IMR-90 (cell line): ENCODE results near the gene WDFY2. TPM values are rescaled to one million over a fixed set of nuclear protein-coding genes. Genes with fewer than 3 reads are reported as not detected.

Experiments
- ATAC-seq: fragments of 200-7000 bp; cut with Tn5 transposase; 2 replicates; pipeline ENCODE4 v1.9.1; 2020; ENCODE audit warnings: low read depth, mild to moderate bottlenecking, moderate library complexity
- BruUV-seq: library from RNA; stranded (reverse); fragments of 400-500 nt; replicated peaks from 2 replicates; lab custom pipeline; 2021; lab: Mats Ljungman, UMichigan
- CTCF ChIA-PET: fragments of 300-600 bp; formaldehyde crosslinking; extraction: SDS; loops from one replicate; lab custom pipeline; 2021; ENCODE audit warnings: antibody characterized with exemption; lab: Yijun Ruan, JAX
- POLR2A ChIA-PET: fragments of 300-600 bp; sonication (Branson Sonifier 250); formaldehyde crosslinking; loops from one replicate; lab custom pipeline; 2022; ENCODE audit warnings: antibody characterized with exemption; ENCODE audit not compliant: unreplicated experiment; lab: Charles Lee
- DNase-seq: peaks from one replicate; pipeline ENCODE4 v3.0.0; 2013
- H2AFZ ChIP-seq: replicated peaks from 2 replicates; pipeline ENCODE3; 2013; ENCODE audit warnings: low read length, mild to moderate bottlenecking; ENCODE audit not compliant: poor library complexity
- H2AK5ac ChIP-seq: 2 replicates; pipeline ENCODE4 v1.6.1; 2013; ENCODE audit warnings: low read depth, low read length, inconsistent platforms
- H2AK9ac ChIP-seq: replicated peaks from 2 replicates; pipeline ENCODE3; 2013; ENCODE audit warnings: mild to moderate bottlenecking, low read depth, low read length, moderate library complexity; ENCODE audit not compliant: poor library complexity
- H2BK120ac ChIP-seq: 2 replicates; pipeline ENCODE4 v1.6.1; 2013; ENCODE audit warnings: low read depth, low read length, inconsistent platforms
- H2BK15ac ChIP-seq: 3 replicates; pipeline ENCODE4 v1.6.1; 2013; ENCODE audit warnings: low read depth, low read length, inconsistent platforms
- H2BK20ac ChIP-seq: 2 replicates; pipeline ENCODE4 v1.6.1; 2013; ENCODE audit warnings: low read depth, mild to moderate bottlenecking, inconsistent platforms, low read length, moderate library complexity
- H2BK5ac ChIP-seq: 2 replicates; pipeline ENCODE4 v1.6.1; 2013; ENCODE audit warnings: mild to moderate bottlenecking, low read depth, low read length, inconsistent platforms; ENCODE audit not compliant: poor library complexity, severe bottlenecking
- H3K14ac ChIP-seq: replicated peaks from 2 replicates; pipeline ENCODE4 v1.6.1; 2013; ENCODE audit warnings: low read depth, low read length, inconsistent platforms
- H3K18ac ChIP-seq: 2 replicates; pipeline ENCODE4 v1.6.1; 2013; ENCODE audit warnings: low read depth, low read length, control low read depth
- H3K23ac ChIP-seq: 2 replicates; pipeline ENCODE4 v1.6.1; 2013; ENCODE audit warnings: low read depth, low read length, inconsistent platforms
- H3K27ac ChIP-seq: 2 replicates; pipeline ENCODE4 v1.5.1; 2013; ENCODE audit warnings: mild to moderate bottlenecking, control low read depth, low read length; ENCODE audit not compliant: insufficient read depth
- H3K27me3 ChIP-seq: 2 replicates; pipeline ENCODE4 v1.6.1; 2013; ENCODE audit warnings: low read length; ENCODE audit not compliant: control insufficient read depth, insufficient read depth
- H3K36me3 ChIP-seq: 2 replicates; pipeline ENCODE4 v1.6.1; 2013; ENCODE audit warnings: low read length, mixed read lengths; ENCODE audit not compliant: control insufficient read depth, insufficient read depth
- H3K4ac ChIP-seq: 2 replicates; pipeline ENCODE4 v1.6.1; 2013; ENCODE audit warnings: low read depth, low read length, inconsistent platforms
- H3K4me1 ChIP-seq: 2 replicates; pipeline ENCODE4 v1.6.1; 2013; ENCODE audit warnings: low read length, mixed read lengths; ENCODE audit not compliant: control insufficient read depth, insufficient read depth
- H3K4me2 ChIP-seq: 2 replicates; pipeline ENCODE4 v1.6.1; 2013; ENCODE audit warnings: low read depth, mild to moderate bottlenecking, control low read depth, low read length, moderate library complexity
- H3K4me3 ChIP-seq: 2 replicates; pipeline ENCODE4 v1.5.1; 2013; ENCODE audit warnings: low read depth, mild to moderate bottlenecking, control low read depth, low read length, moderate library complexity; ENCODE audit not compliant: insufficient read depth
- H3K56ac ChIP-seq: 2 replicates; pipeline ENCODE4 v1.6.1; 2013; ENCODE audit warnings: low read length, inconsistent platforms; ENCODE audit not compliant: insufficient read depth; ENCODE audit errors: extremely low read depth
- H3K79me1 ChIP-seq, 2 experiments: 2 replicates each; pipeline ENCODE4 v1.6.1; 2013; ENCODE audit warnings: low read length in 2 of 2, inconsistent platforms in 1 of 2, low read depth in 1 of 2
- H3K9ac ChIP-seq: 2 replicates; pipeline ENCODE4 v1.6.1; 2013; ENCODE audit warnings: low read depth, low read length, control low read depth
- H3K9me1 ChIP-seq: 2 replicates; pipeline ENCODE4 v1.6.1; 2013; ENCODE audit warnings: low read length, inconsistent platforms; ENCODE audit not compliant: insufficient read depth
- H3K9me3 ChIP-seq: 2 replicates; pipeline ENCODE4 v1.6.1; 2013; ENCODE audit warnings: low read length; ENCODE audit not compliant: control insufficient read depth, insufficient read depth
- H4K20me1 ChIP-seq: 2 replicates; pipeline ENCODE4 v1.6.1; 2013; ENCODE audit warnings: low read length, inconsistent platforms; ENCODE audit not compliant: insufficient read depth
- H4K5ac ChIP-seq: 2 replicates; pipeline ENCODE4 v1.6.1; 2013; ENCODE audit warnings: mild to moderate bottlenecking, low read depth, low read length, control low read depth
- H4K8ac ChIP-seq, 2 experiments: 2 replicates each; pipeline ENCODE4 v1.6.1; 2013; ENCODE audit warnings: low read depth in 2 of 2, low read length in 2 of 2, control low read depth in 1 of 2, inconsistent platforms in 1 of 2
- H4K91ac ChIP-seq: 2 replicates; pipeline ENCODE4 v1.6.1; 2013; ENCODE audit warnings: low read depth, low read length, inconsistent platforms; ENCODE audit not compliant: insufficient read depth
- BHLHE40 ChIP-seq: fragments of 150-350 bp; IDR thresholded peaks from 2 replicates; pipeline ENCODE4 v1.6.1; 2016; ENCODE audit warnings: mild to moderate bottlenecking, low read depth, low read length
- CEBPB ChIP-seq: IDR thresholded peaks from 2 replicates; pipeline ENCODE4 v1.6.1; 2012; ENCODE audit warnings: low read depth, low read length, improper control_type of control experiment
- CHD1 ChIP-seq: IDR thresholded peaks from 2 replicates; pipeline ENCODE4 v1.6.1; 2012; ENCODE audit warnings: low read depth, low read length, improper control_type of control experiment
- CTCF ChIP-seq: conservative IDR thresholded peaks from 2 replicates; pipeline ENCODE4 v1.5.1; 2012; ENCODE audit warnings: mild to moderate bottlenecking, low read depth, low read length, improper control_type of control experiment
- ELK1 ChIP-seq: fragments of 150-350 bp; IDR thresholded peaks from 2 replicates; pipeline ENCODE4 v1.6.1; 2016; ENCODE audit warnings: low read depth, mild to moderate bottlenecking, low read length, moderate library complexity, borderline replicate concordance
- FOS ChIP-seq: fragments of 150-350 bp; IDR thresholded peaks from 2 replicates; pipeline ENCODE4 v1.6.1; 2016; ENCODE audit warnings: low read depth, low read length
- MAZ ChIP-seq: IDR thresholded peaks from 2 replicates; pipeline ENCODE4 v1.6.1; 2012; ENCODE audit warnings: low read depth, mild to moderate bottlenecking, low read length, improper control_type of control experiment, moderate library complexity, borderline replicate concordance
- POLR2A ChIP-seq: IDR thresholded peaks from 2 replicates; pipeline ENCODE4 v1.6.1; 2012; ENCODE audit warnings: mild to moderate bottlenecking, low read depth, low read length
- RAD21 ChIP-seq: IDR thresholded peaks from 2 replicates; pipeline ENCODE4 v1.6.1; 2012; ENCODE audit warnings: low read length, improper control_type of control experiment
- RCOR1 ChIP-seq: IDR thresholded peaks from 2 replicates; pipeline ENCODE4 v1.6.1; 2012; ENCODE audit warnings: mild to moderate bottlenecking, low read length, improper control_type of control experiment; ENCODE audit not compliant: insufficient replicate concordance
- SMC3 ChIP-seq: fragments of 150-350 bp; IDR thresholded peaks from 2 replicates; pipeline ENCODE4 v1.6.1; 2016; ENCODE audit warnings: low read depth, mild to moderate bottlenecking, antibody characterized with exemption, low read length, moderate library complexity
- WGBS, 2 experiments: methylation state at CpG; one replicate each; pipeline versions ENCODE4 v1.1.5 to v1.1.7; 2013; ENCODE audit warnings: missing lambda C conversion rate in 2 of 2; ENCODE audit not compliant: insufficient read length in 1 of 2; ENCODE audit errors: extremely low coverage in 2 of 2; 5-methylcytosine and 5-hydroxymethylcytosine counted together
- dilution Hi-C: fragments of 300-500 bp; cut with HindIII; formaldehyde crosslinking; loops from one replicate; pipeline ENCODE4 v1.14.3; 2018; ENCODE audit warnings: low sequenced_read_pairs; ENCODE audit not compliant: unreplicated experiment
- in situ Hi-C: fragments of 300-500 bp; cut with MboI; formaldehyde crosslinking; loops from 3 replicates; pipeline ENCODE4 v1.14.3; 2019; ENCODE audit warnings: low sequenced_read_pairs, inconsistent platforms, mixed read lengths
- intact Hi-C: fragments of 100-400 bp; cut with micrococcal nuclease; formaldehyde crosslinking; loops from 2 replicates; pipeline ENCODE4 v1.10.0; 2022
- polyA plus RNA-seq, 3 experiments: library from polyadenylated mRNA; depleted of rRNA; stranded (reverse); fragments of >200 nt; gene quantifications; 2 replicates each; pipeline ENCODE4 v1.2.3, GENCODE V29; 2012; ENCODE audit warnings: low replicate concordance in 1 of 3
- total RNA-seq: library from RNA; depleted of rRNA; stranded (reverse); fragments of >200 nt; gene quantifications from 2 replicates; pipeline ENCODE4 v1.2.3, GENCODE V29; 2012
- TF ChIP-seq, protein P1 (sequence below): fragments of 150-350 bp; IDR thresholded peaks from 2 replicates; pipeline ENCODE4 v1.6.1; 2017; ENCODE audit warnings: mild to moderate bottlenecking, antibody characterized with exemption, low read length, low read depth

Gene WDFY2
- total and polyA plus RNA-seq, 2 of the 4 experiments (the other 2 are of a cell fraction), result 4.3 to 5.4 TPM

GRCh38 chr13:51803422-51804294 lies 219.4 kb downstream of the WDFY2 start, which contains the start of gene DHRS12:
Gene DHRS12, minus strand, starts transcription at chr13:51804163. Its CDS starts 4,504 bp downstream, at chr13:51799659.
- intact Hi-C loops, result loop anchor here (1.0 to 10.0 kb wide), 3 partner anchors 218 to 579 kb away; partner anchors contain the start of genes FAM124A and INTS6
- TF ChIP-seq RCOR1 (no peak), MAZ (peak; percentile 78; the same call in 1 of the 2 replicates), ELK1 (no peak), BHLHE40 (no peak; the same call in 1 of the 2 replicates), CHD1 (no peak; the same call in 1 of the 2 replicates), SMC3 (no peak), CEBPB (peak; percentile 60; the same call in 1 of the 2 replicates), RAD21 (peak; percentile 26; the same call in 1 of the 2 replicates), FOS (no peak), CTCF (no peak), POLR2A (peak; percentile 94)
- TF ChIP-seq, protein P1, sequence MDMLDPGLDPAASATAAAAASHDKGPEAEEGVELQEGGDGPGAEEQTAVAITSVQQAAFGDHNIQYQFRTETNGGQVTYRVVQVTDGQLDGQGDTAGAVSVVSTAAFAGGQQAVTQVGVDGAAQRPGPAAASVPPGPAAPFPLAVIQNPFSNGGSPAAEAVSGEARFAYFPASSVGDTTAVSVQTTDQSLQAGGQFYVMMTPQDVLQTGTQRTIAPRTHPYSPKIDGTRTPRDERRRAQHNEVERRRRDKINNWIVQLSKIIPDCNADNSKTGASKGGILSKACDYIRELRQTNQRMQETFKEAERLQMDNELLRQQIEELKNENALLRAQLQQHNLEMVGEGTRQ, result peak; percentile 85

More at GRCh38 chr13:51803422-51804294, 219.4 kb downstream of the WDFY2 start, which contains the start of gene DHRS12:
- H3K27me3 ChIP-seq, result no peaks in the 10 kb centered on the region
- no peaks in the 10 kb centered on the region for H4K20me1 ChIP-seq
- CTCF ChIA-PET, result no interaction called here
- peak within 1 kb of the TSS; percentile 87 for H3K23ac ChIP-seq
- peak within 1 kb of the TSS; percentile 83 for H3K14ac ChIP-seq
- H2BK20ac ChIP-seq, result peak within 1 kb of the TSS; percentile 44
- in situ Hi-C loops (no loop called here), dilution Hi-C loops (no loop called here)
- peak within 1 kb of the TSS; percentile 16; the same call in 1 of the 3 replicates for H2BK15ac ChIP-seq
- peak within 1 kb of the TSS; percentile 54 for H2BK120ac ChIP-seq
- DNase-seq (peak; percentile 66), ATAC-seq (peak; percentile 96)
- peak within 1 kb of the TSS; percentile 88 for H2AK9ac ChIP-seq
- peaks cover 4% of the 10 kb centered on the region; the same call in 1 of the 2 replicates for H3K9me1 ChIP-seq
- peak within 1 kb of the TSS; percentile 91 for H3K4me2 ChIP-seq
- H3K79me1 ChIP-seq, result peaks cover 0 to 9% of the 10 kb centered on the region in 2 experiments; a peak in 1 of 4 replicates
- BruUV-seq, result no TSS peak
- peak within 1 kb of the TSS; percentile 85 for H3K4ac ChIP-seq
- H3K4me3 ChIP-seq, result peak within 1 kb of the TSS; percentile 84
- H2AK5ac ChIP-seq, result peak within 1 kb of the TSS; percentile 71
- H4K8ac ChIP-seq, result peak within 1 kb of the TSS; percentile 73 to 92
- H2AFZ ChIP-seq, result peak within 1 kb of the TSS; percentile 98
- no peak within 1 kb of the TSS; the same call in 1 of the 2 replicates for H3K56ac ChIP-seq
- peak within 1 kb of the TSS; percentile 40; the same call in 1 of the 2 replicates for H3K27ac ChIP-seq
- H3K9me3 ChIP-seq, result no peaks in the 10 kb centered on the region
- WGBS, 2 experiments, result 0% methylated on average over 44 of the region's 91 CpGs; no CpG with 5 or more reads in 1 of the 2 experiments
- no peaks in the 10 kb centered on the region for H3K36me3 ChIP-seq
- peak within 1 kb of the TSS; percentile 61 for H4K5ac ChIP-seq
- peak within 1 kb of the TSS; percentile 40 for H2BK5ac ChIP-seq
- POLR2A ChIA-PET, result interaction anchor here (0.5 to 1.5 kb wide), 2 partner anchors 186 to 350 kb away, joined by 6 to 7 read pairs; no protein-coding TSS in a partner anchor
- H3K18ac ChIP-seq, result peak within 1 kb of the TSS; percentile 45
- H3K4me1 ChIP-seq, result peaks cover 4% of the 10 kb centered on the region
- H4K91ac ChIP-seq, result peak within 1 kb of the TSS; percentile 66
- peak within 1 kb of the TSS; percentile 64 for H3K9ac ChIP-seq
